ENCODE measurements around the gene ALOX5.

DNA sequence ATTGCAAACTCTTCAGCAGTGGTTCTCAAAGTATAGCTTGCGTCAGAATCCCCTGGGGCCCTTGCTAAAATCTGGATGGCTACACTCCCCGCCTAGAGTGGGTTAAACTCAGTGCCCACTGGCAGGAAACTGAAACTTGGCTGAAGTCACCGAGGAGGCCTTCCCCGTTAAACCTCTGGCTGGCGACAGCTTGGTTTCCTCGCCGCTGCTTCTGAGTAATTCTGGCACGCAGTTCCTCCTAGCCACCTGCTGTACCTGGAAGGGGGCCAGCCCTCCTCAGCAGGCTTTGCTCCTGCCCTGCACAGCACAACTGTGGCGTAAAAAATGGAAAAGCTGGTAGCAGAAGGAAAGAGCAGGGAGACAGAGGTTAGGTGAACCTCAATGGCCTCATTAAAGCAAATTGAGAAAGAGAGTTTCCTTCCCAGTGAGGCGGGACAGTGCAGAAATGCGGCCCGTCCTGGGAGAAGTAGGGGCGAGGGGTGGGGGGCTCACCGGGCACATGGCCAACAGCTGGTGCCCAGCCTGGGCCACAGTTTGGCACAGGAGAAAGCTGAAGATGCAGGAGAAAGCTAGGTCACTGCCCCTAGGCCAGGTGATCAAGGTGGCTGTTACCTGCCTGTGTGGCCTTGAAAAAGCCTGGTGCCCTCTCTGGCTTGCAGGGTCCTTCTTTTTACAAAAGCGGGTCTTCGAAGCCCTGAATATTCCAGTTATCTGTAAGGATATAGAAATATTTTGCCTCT is 46.6 kb downstream of the ALOX5 start:
- TF ChIP-seq, protein P1, sequence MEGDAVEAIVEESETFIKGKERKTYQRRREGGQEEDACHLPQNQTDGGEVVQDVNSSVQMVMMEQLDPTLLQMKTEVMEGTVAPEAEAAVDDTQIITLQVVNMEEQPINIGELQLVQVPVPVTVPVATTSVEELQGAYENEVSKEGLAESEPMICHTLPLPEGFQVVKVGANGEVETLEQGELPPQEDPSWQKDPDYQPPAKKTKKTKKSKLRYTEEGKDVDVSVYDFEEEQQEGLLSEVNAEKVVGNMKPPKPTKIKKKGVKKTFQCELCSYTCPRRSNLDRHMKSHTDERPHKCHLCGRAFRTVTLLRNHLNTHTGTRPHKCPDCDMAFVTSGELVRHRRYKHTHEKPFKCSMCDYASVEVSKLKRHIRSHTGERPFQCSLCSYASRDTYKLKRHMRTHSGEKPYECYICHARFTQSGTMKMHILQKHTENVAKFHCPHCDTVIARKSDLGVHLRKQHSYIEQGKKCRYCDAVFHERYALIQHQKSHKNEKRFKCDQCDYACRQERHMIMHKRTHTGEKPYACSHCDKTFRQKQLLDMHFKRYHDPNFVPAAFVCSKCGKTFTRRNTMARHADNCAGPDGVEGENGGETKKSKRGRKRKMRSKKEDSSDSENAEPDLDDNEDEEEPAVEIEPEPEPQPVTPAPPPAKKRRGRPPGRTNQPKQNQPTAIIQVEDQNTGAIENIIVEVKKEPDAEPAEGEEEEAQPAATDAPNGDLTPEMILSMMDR (IDR thresholded peaks at IDR 0.05; ENCODE audit: low read length) = no peak
- no peak for TF ChIP-seq EZH2phosphoT487 (IDR thresholded peaks at IDR 0.05; ENCODE audit: low read length)
- TF ChIP-seq EZH2 (optimal IDR thresholded peaks at IDR 0.05; ENCODE audit: low read depth, low read length) = no peak
